Right cardiac atrium (tissue), 5 donors: Measurements from ENCODE around the gene FSD1. TPM values are rescaled to one million over a fixed set of nuclear protein-coding genes. Genes with fewer than 3 reads are reported as not detected.
"Not testable (repeated sequence)": the region's sequence is repeated elsewhere in the genome, so short reads cannot be mapped to it uniquely, and the experiment has no call there.

Experiments
- ATAC-seq, 2 donors: fragments of 200-7000 bp; cut with Tn5 transposase; one replicate each; pipeline versions ENCODE4 v1.8.0 to v1.9.1; 2020; ENCODE audit warnings: moderate library complexity in 2 of 2, mild to moderate bottlenecking in 1 of 2
- DNase-seq, 3 donors: peaks; one replicate each; pipeline ENCODE4 v3.0.0-alpha.2; 2020
- H3K27ac ChIP-seq: one replicate; pipeline ENCODE4 v1.5.1; 2013; ENCODE audit warnings: mild to moderate bottlenecking, low read length, control low read depth, moderate library complexity
- H3K27me3 ChIP-seq: one replicate; pipeline ENCODE4 v1.6.1; 2013; ENCODE audit not compliant: control insufficient read depth, insufficient read depth
- H3K4me1 ChIP-seq: one replicate; pipeline ENCODE4 v1.6.1; 2013; ENCODE audit warnings: low read length; ENCODE audit not compliant: control insufficient read depth, insufficient read depth
- H3K4me3 ChIP-seq: one replicate; pipeline ENCODE4 v1.5.1; 2013; ENCODE audit warnings: low read length, control low read depth
- H3K9me3 ChIP-seq: one replicate; pipeline ENCODE4 v1.6.1; 2013; ENCODE audit warnings: low read length; ENCODE audit not compliant: control insufficient read depth
- WGBS: extraction: QIAGEN DNeasy Blood & Tissue Kit; methylation state at CpG from one replicate; pipeline ENCODE4 v1.1.7; 2013; 5-methylcytosine and 5-hydroxymethylcytosine counted together
- intact Hi-C, 4 donors: fragments of 100-400 bp; cut with DNase I; formaldehyde crosslinking; loops; one replicate each; pipeline versions ENCODE4 v1.11.0 to v1.14.0; 2022 to 2023
- polyA plus RNA-seq: library from polyadenylated mRNA; stranded (reverse); fragments of 200-250 nt; gene quantifications from one replicate; pipeline ENCODE4 v1.2.3, GENCODE V29; 2013
- total RNA-seq, 4 donors: library from RNA; stranded (reverse); fragmentation: NEBNext Ultra II Directional; extraction: Animal tissue kit (Norgen Biotek cat#: 25700); gene quantifications; one replicate each; pipeline ENCODE4 v1.2.1, GENCODE V29; 2021
- donor health status: healthy with polysubstance abuse.
- donor health status: DM: no; HTN: yes; CAD: no.
- donor health status: DM: no; HTN: no; CAD: no.
- donor health status: DM: no; HTN: yes; CAD: no; lungs with severe emphysema.
- donor health status: DM: yes; HTN: yes; CAD: no.

Gene FSD1
- total and polyA plus RNA-seq, 5 donors: not detected

- intact Hi-C loops: no loop called here
- Histone ChIP-seq H3K4me1 (no peaks in the 10 kb centered on the region), H3K27ac (no peak overlapping the region), H3K9me3 (no peaks in the 10 kb centered on the region), H3K27me3 (no peaks in the 10 kb centered on the region), H3K4me3 (no peak overlapping the region)
- ATAC-seq (no peak), DNase-seq (no peak)
- WGBS: 78% methylated on average over 37 of the region's 37 CpGs
Observed at GRCh38 chr19:4322942-4323665, 18.7 kb downstream of the FSD1 start.

GRCh38 chr19:4323692-4324091 lies 19.3 kb downstream of the FSD1 start:
- H3K4me3 ChIP-seq: no peak overlapping the region
- no peaks in the 10 kb centered on the region for H3K27me3 ChIP-seq
- WGBS: 88% methylated on average over 9 of the region's 9 CpGs
- no peaks in the 10 kb centered on the region for H3K4me1 ChIP-seq
- DNase-seq: no peak
- intact Hi-C loops: no loop called here
- H3K27ac ChIP-seq: no peak overlapping the region
- ATAC-seq: no peak
- H3K9me3 ChIP-seq: no peaks in the 10 kb centered on the region

GRCh38 chr19:4324228-4324627 lies 19.8 kb downstream of the FSD1 start:
- intact Hi-C loops: no loop called here
- H3K9me3 ChIP-seq: no peaks in the 10 kb centered on the region
- no peaks in the 10 kb centered on the region for H3K27me3 ChIP-seq
- WGBS: 82% methylated on average over 12 of the region's 12 CpGs
- H3K27ac ChIP-seq: no peak overlapping the region
- no peaks in the 10 kb centered on the region for H3K4me1 ChIP-seq
- ATAC-seq (no peak), DNase-seq (no peak)
- H3K4me3 ChIP-seq: no peak overlapping the region

GRCh38 chr19:4326215-4326836 lies 21.9 kb downstream of the FSD1 start:
- DNase-seq: no peak
- intact Hi-C loops: no loop called here
- 52% methylated on average over 13 of the region's 13 CpGs for WGBS

GRCh38 chr19:4326837-4327251 lies 22.4 kb downstream of the FSD1 start:
- WGBS: 8% methylated on average over 33 of the region's 33 CpGs
- intact Hi-C loops: no loop called here
- ATAC-seq (no peak), DNase-seq (peak in 1 of 3 donors; percentile 71)
- no peak overlapping the region for H3K4me3 ChIP-seq
- no peaks in the 10 kb centered on the region for H3K9me3 ChIP-seq
- H3K27me3 ChIP-seq: no peaks in the 10 kb centered on the region
- no peak overlapping the region for H3K27ac ChIP-seq
- H3K4me1 ChIP-seq: no peaks in the 10 kb centered on the region

More at GRCh38 chr19:4326215-4326836, 21.9 kb downstream of the FSD1 start:
- H3K4me3 ChIP-seq: no peak overlapping the region
- ATAC-seq: no peak
- H3K27ac ChIP-seq: no peak overlapping the region
- H3K4me1 ChIP-seq: no peaks in the 10 kb centered on the region
- no peaks in the 10 kb centered on the region for H3K9me3 ChIP-seq
- H3K27me3 ChIP-seq: no peaks in the 10 kb centered on the region

GRCh38 chr19:4327252-4327876 lies 23.0 kb downstream of the FSD1 start:
- WGBS: 2% methylated on average over 30 of the region's 30 CpGs
- H3K9me3 ChIP-seq: no peaks in the 10 kb centered on the region
- no peak overlapping the region for H3K27ac ChIP-seq
- no peaks in the 10 kb centered on the region for H3K4me1 ChIP-seq
- H3K4me3 ChIP-seq: peak overlapping the region; percentile 28
- intact Hi-C loops: no loop called here
- H3K27me3 ChIP-seq: no peaks in the 10 kb centered on the region
- ATAC-seq: peak; percentile 64 to 69
- peak; percentile 80 to 94 (median 93) for DNase-seq

- intact Hi-C loops: no loop called here
- Histone ChIP-seq H3K27ac (no peak overlapping the region), H3K27me3 (no peaks in the 10 kb centered on the region), H3K4me3 (peak overlapping the region; percentile 28), H3K9me3 (no peaks in the 10 kb centered on the region), H3K4me1 (no peaks in the 10 kb centered on the region)
- DNase-seq: no peak
- ATAC-seq: no peak
- 13% methylated on average over 13 of the region's 13 CpGs for WGBS
Observed at GRCh38 chr19:4327877-4328242, 23.5 kb downstream of the FSD1 start.

GRCh38 chr19:4328243-4328990 lies 24.0 kb downstream of the FSD1 start:
- DNase-seq: peak; percentile 95 to 99 (median 99)
- Histone ChIP-seq H3K9me3 (no peaks in the 10 kb centered on the region), H3K27me3 (no peaks in the 10 kb centered on the region), H3K27ac (no peak overlapping the region), H3K4me3 (peak overlapping the region; percentile 28), H3K4me1 (no peaks in the 10 kb centered on the region)
- WGBS: 3% methylated on average over 49 of the region's 49 CpGs
- intact Hi-C loops: no loop called here
- ATAC-seq: peak; percentile 95 to 96

- intact Hi-C loops, H3K27me3 ChIP-seq, H3K9me3 ChIP-seq, H3K27ac ChIP-seq, ATAC-seq, H3K4me1 ChIP-seq: not testable (repeated sequence)
- peak overlapping the region; percentile 1 for H3K4me3 ChIP-seq
- peak in 1 of 3 donors; percentile 75 for DNase-seq
- 45% methylated on average over 35 of the region's 35 CpGs for WGBS
Observed at GRCh38 chr19:4328991-4329681, 24.7 kb downstream of the FSD1 start.

GRCh38 chr19:4329858-4330257 lies 25.5 kb downstream of the FSD1 start:
- ATAC-seq: no peak
- intact Hi-C loops: no loop called here
- no peaks in the 10 kb centered on the region for H3K9me3 ChIP-seq
- no peak overlapping the region for H3K27ac ChIP-seq
- H3K4me1 ChIP-seq: no peaks in the 10 kb centered on the region
- no peak for DNase-seq
- 95% methylated on average over 19 of the region's 19 CpGs for WGBS
- no peak overlapping the region for H3K4me3 ChIP-seq
- H3K27me3 ChIP-seq: no peaks in the 10 kb centered on the region
